ENCODE results near the gene CCDC178.

- TF ChIP-seq CTCF (IDR thresholded peaks at IDR 0.05; ENCODE audit: poor library complexity, severe bottlenecking), result no peak
- TF ChIP-seq SMC3 (conservative IDR thresholded peaks at IDR 0.05; ENCODE audit: poor library complexity), result no peak
- TF ChIP-seq TAF1 (IDR thresholded peaks at IDR 0.05; ENCODE audit: low read depth), result no peak
- TF ChIP-seq EZH2 (IDR thresholded peaks at IDR 0.05; ENCODE audit: borderline replicate concordance, insufficient read depth, low read length, poor library complexity, severe bottlenecking), result no peak
- no peak for TF ChIP-seq RAD21 (conservative IDR thresholded peaks at IDR 0.05)
- TF ChIP-seq POLR2AphosphoS5 (IDR thresholded peaks at IDR 0.05), result no peak
- no peak for TF ChIP-seq EP300 (conservative IDR thresholded peaks at IDR 0.05; ENCODE audit: poor library complexity, severe bottlenecking)
- TF ChIP-seq, protein P1, sequence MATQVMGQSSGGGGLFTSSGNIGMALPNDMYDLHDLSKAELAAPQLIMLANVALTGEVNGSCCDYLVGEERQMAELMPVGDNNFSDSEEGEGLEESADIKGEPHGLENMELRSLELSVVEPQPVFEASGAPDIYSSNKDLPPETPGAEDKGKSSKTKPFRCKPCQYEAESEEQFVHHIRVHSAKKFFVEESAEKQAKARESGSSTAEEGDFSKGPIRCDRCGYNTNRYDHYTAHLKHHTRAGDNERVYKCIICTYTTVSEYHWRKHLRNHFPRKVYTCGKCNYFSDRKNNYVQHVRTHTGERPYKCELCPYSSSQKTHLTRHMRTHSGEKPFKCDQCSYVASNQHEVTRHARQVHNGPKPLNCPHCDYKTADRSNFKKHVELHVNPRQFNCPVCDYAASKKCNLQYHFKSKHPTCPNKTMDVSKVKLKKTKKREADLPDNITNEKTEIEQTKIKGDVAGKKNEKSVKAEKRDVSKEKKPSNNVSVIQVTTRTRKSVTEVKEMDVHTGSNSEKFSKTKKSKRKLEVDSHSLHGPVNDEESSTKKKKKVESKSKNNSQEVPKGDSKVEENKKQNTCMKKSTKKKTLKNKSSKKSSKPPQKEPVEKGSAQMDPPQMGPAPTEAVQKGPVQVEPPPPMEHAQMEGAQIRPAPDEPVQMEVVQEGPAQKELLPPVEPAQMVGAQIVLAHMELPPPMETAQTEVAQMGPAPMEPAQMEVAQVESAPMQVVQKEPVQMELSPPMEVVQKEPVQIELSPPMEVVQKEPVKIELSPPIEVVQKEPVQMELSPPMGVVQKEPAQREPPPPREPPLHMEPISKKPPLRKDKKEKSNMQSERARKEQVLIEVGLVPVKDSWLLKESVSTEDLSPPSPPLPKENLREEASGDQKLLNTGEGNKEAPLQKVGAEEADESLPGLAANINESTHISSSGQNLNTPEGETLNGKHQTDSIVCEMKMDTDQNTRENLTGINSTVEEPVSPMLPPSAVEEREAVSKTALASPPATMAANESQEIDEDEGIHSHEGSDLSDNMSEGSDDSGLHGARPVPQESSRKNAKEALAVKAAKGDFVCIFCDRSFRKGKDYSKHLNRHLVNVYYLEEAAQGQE (IDR thresholded peaks at IDR 0.05; ENCODE audit: borderline replicate concordance), result no peak
Measured at GRCh38 chr18:33355263-33355662, 85.3 kb downstream of the CCDC178 start.
